Breast epithelium (tissue), 4 donors: ENCODE results near the gene ATM. TPM values are rescaled to one million over a fixed set of nuclear protein-coding genes. Genes with fewer than 3 reads are reported as not detected.

ENCODE experiments used
- DNase-seq, 2 donors: peaks; one replicate each; pipeline ENCODE4 v3.0.0-alpha.2; 2019; ENCODE audit warnings: low spot score in 2 of 2
- H3K27ac ChIP-seq, 2 donors: fragments of 200-600 bp; sonication (generic) in 1 of 2; one replicate each; pipeline ENCODE4 v1.5.1; 2016 to 2019; ENCODE audit warnings: mild to moderate bottlenecking in 1 of 2
- H3K27me3 ChIP-seq, 2 donors: fragments of 200-600 bp; sonication (generic) in 1 of 2; one replicate each; pipeline versions ENCODE4 v1.5.1 to v1.6.0; 2017 to 2019; ENCODE audit warnings: control low read depth in 1 of 2, mild to moderate bottlenecking in 1 of 2
- H3K36me3 ChIP-seq: fragments of 200-600 bp; one replicate; pipeline ENCODE4 v1.5.1; 2019
- H3K4me1 ChIP-seq, 2 donors: fragments of 200-600 bp; sonication (generic); one replicate each; pipeline ENCODE4 v1.5.1; 2016 to 2019; ENCODE audit warnings: control low read depth in 1 of 2
- H3K4me3 ChIP-seq, 3 donors: fragments of 200-600 bp; sonication (generic); 1 replicate in 2 of 3; 2 replicates in 1 of 3; pipeline ENCODE4 v1.5.1; 2016 to 2019; ENCODE audit warnings: mild to moderate bottlenecking in 3 of 3, moderate library complexity in 2 of 3
- H3K9me3 ChIP-seq, 2 donors: fragments of 200-600 bp; sonication (generic) in 1 of 2; one replicate each; pipeline ENCODE4 v1.5.1; 2016 to 2019; ENCODE audit warnings: control low read depth in 1 of 2
- POLR2A ChIP-seq: fragments of 450-650 bp; IDR thresholded peaks from one replicate; pipeline ENCODE4 v1.6.1; 2016; ENCODE audit warnings: antibody characterized with exemption, mild to moderate bottlenecking, moderate library complexity
- POLR2AphosphoS5 ChIP-seq, 3 donors: sonication (generic); formaldehyde crosslinking; IDR thresholded peaks; one replicate each; pipeline ENCODE4 v1.6.1; 2017; ENCODE audit warnings: antibody characterized with exemption in 3 of 3
- intact Hi-C: fragments of 100-400 bp; cut with DNase I; formaldehyde crosslinking; loops from one replicate; pipeline ENCODE4 v1.15.1; 2023; ENCODE audit warnings: low total_unique reads
- total RNA-seq, 3 donors: library from RNA; depleted of rRNA; stranded (reverse); fragments of >200 nt; gene quantifications; one replicate each; pipeline ENCODE4 v1.1.0, GENCODE V29; 2016
- TF ChIP-seq, protein P1 (sequence below), 3 donors: fragments of 450-650 bp; IDR thresholded peaks; one replicate each; pipeline ENCODE4 v1.5.1; 2016 to 2017; ENCODE audit warnings: antibody characterized with exemption in 3 of 3, mild to moderate bottlenecking in 3 of 3, moderate library complexity in 3 of 3

ATM gene
- total RNA-seq, 3 donors from 2014 or later = 84.7 to 117 (median 91.4) TPM

DNA sequence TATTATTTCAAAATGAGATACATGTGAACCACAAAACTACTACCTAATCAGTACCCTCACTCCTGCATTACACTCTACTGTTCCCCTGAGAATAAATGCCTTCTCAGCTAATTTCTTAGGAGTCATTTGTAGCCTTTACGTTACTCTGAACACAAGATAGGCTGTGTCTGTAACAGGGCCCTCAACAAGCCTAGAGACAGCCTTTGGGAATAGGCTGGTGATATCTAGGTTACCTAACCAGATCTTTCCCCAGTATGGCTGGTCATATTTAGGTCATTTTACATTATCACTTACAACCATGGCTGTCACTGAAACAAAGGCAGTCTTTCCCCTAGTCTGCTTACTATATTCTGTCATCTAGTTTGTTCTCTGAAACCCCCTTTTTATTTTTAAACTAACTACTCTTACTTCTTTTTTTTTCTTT, 14.2 kb downstream of the ATM start:
- H3K27ac ChIP-seq = no peak overlapping the region
- no peak for DNase-seq
- H3K27me3 ChIP-seq = no peaks in the 10 kb centered on the region
- no peak for TF ChIP-seq POLR2AphosphoS5 (IDR thresholded peaks at IDR 0.05)
- TF ChIP-seq, protein P1, sequence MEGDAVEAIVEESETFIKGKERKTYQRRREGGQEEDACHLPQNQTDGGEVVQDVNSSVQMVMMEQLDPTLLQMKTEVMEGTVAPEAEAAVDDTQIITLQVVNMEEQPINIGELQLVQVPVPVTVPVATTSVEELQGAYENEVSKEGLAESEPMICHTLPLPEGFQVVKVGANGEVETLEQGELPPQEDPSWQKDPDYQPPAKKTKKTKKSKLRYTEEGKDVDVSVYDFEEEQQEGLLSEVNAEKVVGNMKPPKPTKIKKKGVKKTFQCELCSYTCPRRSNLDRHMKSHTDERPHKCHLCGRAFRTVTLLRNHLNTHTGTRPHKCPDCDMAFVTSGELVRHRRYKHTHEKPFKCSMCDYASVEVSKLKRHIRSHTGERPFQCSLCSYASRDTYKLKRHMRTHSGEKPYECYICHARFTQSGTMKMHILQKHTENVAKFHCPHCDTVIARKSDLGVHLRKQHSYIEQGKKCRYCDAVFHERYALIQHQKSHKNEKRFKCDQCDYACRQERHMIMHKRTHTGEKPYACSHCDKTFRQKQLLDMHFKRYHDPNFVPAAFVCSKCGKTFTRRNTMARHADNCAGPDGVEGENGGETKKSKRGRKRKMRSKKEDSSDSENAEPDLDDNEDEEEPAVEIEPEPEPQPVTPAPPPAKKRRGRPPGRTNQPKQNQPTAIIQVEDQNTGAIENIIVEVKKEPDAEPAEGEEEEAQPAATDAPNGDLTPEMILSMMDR (IDR thresholded peaks at IDR 0.05) = no peak
- TF ChIP-seq POLR2A = no peak
- intact Hi-C loops = no loop called here
- H3K4me3 ChIP-seq = no peak overlapping the region
- H3K4me1 ChIP-seq = no peaks in the 10 kb centered on the region
- H3K9me3 ChIP-seq = no peaks in the 10 kb centered on the region
- H3K36me3 ChIP-seq = peaks cover 18% of the 10 kb centered on the region

DNA sequence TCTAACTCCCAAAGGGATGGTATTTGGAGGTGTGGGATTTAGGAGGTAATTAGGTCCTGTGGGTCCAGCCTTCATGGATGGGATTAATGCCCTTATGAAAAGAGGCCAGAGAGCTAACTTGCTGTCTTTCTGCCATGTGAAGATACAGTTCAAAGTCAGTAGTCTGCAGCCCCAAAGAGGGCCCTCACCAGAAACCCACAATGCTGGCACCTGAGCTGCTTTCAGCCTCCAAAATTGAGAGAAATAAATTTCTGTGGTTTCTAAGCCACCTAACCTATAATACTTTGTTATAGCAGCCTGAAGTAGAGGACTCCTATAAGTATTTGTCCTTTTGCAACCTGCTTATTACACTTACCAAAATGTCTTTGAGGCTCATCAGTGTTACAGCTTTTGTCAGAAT, 16.2 kb downstream of the ATM start:
- Histone ChIP-seq H3K36me3 (peaks cover 18% of the 10 kb centered on the region), H3K27ac (no peak overlapping the region), H3K4me1 (no peaks in the 10 kb centered on the region), H3K9me3 (no peaks in the 10 kb centered on the region), H3K4me3 (no peak overlapping the region), H3K27me3 (no peaks in the 10 kb centered on the region)
- no peak for DNase-seq
- intact Hi-C loops = no loop called here
- TF ChIP-seq, protein P1 (IDR thresholded peaks at IDR 0.05) = no peak
- no peak for TF ChIP-seq POLR2AphosphoS5 (IDR thresholded peaks at IDR 0.05)
- no peak for TF ChIP-seq POLR2A

DNA sequence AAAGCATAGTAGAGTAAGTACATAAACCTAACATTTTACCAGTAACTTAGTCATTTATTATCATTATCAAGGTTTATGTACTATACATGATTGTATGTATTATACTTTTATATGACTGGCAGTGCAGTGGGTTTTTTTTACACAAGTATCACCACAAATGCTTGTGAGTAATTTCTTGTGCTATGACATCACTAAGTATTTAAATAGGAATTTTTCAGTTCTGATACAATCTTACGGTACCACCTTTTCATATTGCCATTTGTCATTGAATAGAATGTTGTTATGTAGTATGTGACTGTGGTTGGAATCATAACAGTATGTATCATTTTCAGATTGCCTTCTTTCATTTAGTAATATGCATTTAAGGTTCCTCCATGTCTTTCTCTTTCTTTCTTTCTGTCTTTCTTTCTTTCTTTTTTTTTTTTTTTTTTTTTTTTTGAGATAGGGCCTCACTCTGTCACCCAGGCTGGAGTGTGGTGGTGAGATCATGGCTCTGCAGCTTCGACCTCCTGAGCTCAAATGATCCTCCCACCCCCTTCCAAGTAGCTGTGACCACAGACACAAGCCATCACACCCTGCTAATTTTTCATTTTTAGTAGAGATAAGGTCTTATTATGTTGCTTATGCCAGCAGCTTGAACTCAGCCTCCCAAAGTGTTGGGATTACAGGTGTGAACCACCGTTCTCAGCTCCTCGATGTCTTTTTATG, 18.6 kb downstream of the ATM start:
- H3K36me3 ChIP-seq = peaks cover 10% of the 10 kb centered on the region
- H3K27me3 ChIP-seq = no peaks in the 10 kb centered on the region
- H3K9me3 ChIP-seq = no peaks in the 10 kb centered on the region
- TF ChIP-seq POLR2A (no peak), POLR2AphosphoS5 (IDR thresholded peaks at IDR 0.05) (no peak)
- TF ChIP-seq, protein P1 (IDR thresholded peaks at IDR 0.05) = no peak
- no peak overlapping the region for H3K27ac ChIP-seq
- intact Hi-C loops = loop anchor here (5.0 kb wide), 1 partner anchor 369 kb away; no protein-coding TSS in a partner anchor
- H3K4me1 ChIP-seq = no peaks in the 10 kb centered on the region
- DNase-seq = no peak
- H3K4me3 ChIP-seq = no peak overlapping the region

DNA sequence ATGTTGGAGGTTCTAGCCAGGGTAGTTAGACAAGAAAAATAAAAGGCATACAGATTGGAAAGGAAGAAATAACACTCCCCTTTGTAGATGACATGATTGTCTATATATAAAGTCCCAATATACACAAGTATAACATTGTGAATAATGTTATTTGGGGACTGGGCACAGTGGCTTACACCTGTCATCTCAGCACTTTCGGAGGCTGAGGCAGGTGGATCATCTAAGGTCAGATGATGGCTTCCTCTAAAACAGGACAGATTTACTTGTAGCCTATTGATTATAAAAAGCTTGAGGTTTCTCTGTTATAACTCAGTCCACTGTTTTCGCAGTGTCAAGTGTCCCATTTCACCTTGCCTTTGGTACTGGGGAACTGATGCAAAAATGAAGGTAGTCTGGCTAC, 19.6 kb downstream of the ATM start:
- Histone ChIP-seq H3K36me3 (peaks cover 10% of the 10 kb centered on the region), H3K4me3 (no peak overlapping the region), H3K9me3 (no peaks in the 10 kb centered on the region), H3K27me3 (no peaks in the 10 kb centered on the region), H3K27ac (no peak overlapping the region), H3K4me1 (no peaks in the 10 kb centered on the region)
- TF ChIP-seq, protein P1 (IDR thresholded peaks at IDR 0.05) = no peak
- TF ChIP-seq POLR2AphosphoS5 (IDR thresholded peaks at IDR 0.05) = no peak
- no peak for TF ChIP-seq POLR2A
- no peak for DNase-seq
- intact Hi-C loops = loop anchor here (5.0 kb wide), 1 partner anchor 370 kb away; no protein-coding TSS in a partner anchor

DNA sequence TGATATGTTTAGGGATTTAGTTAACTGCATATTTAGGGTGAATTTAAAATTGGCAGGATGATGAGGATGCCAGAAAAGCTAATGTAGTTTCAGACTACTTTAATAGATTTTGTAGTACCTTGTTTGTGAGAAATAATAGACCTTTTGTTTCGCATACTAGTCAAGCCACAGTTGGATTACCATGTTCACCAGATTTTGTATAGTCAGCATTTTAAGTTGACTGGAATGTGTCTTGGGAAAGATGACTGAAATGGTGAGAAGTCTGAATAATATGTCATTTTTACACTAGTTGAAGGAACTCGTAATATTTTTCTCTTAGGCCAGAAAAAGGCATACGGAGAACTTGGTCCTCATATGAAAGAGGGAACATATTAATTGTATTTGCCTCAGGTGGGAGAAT, 23.4 kb downstream of the ATM start:
- TF ChIP-seq, protein P1 (IDR thresholded peaks at IDR 0.05) = no peak
- no peak for TF ChIP-seq POLR2AphosphoS5 (IDR thresholded peaks at IDR 0.05)
- no peak for TF ChIP-seq POLR2A
- no peaks in the 10 kb centered on the region for H3K27me3 ChIP-seq
- no peaks in the 10 kb centered on the region for H3K36me3 ChIP-seq
- no peaks in the 10 kb centered on the region for H3K4me1 ChIP-seq
- no peak overlapping the region for H3K4me3 ChIP-seq
- no peaks in the 10 kb centered on the region for H3K9me3 ChIP-seq
- H3K27ac ChIP-seq = no peak overlapping the region
- intact Hi-C loops = no loop called here
- DNase-seq = no peak
